Ascending aorta (tissue), 2 donors: ENCODE results near the gene RMND1. TPM values are rescaled to one million over a fixed set of nuclear protein-coding genes. Genes with fewer than 3 reads are reported as not detected.
"Not testable (repeated sequence)": the region's sequence is repeated elsewhere in the genome, so short reads cannot be mapped to it uniquely, and the experiment has no call there.

Experiments
- DNase-seq, 2 donors: peaks; one replicate each; pipeline ENCODE4 v3.0.0-alpha.2; 2019; ENCODE audit warnings: low spot score in 2 of 2
- H3K27ac ChIP-seq, 2 donors: fragments of 200-600 bp; sonication (generic); one replicate each; pipeline ENCODE4 v1.5.1; 2016 to 2017; ENCODE audit warnings: mild to moderate bottlenecking in 1 of 2
- H3K27me3 ChIP-seq: fragments of 200-600 bp; sonication (generic); one replicate; pipeline ENCODE4 v1.5.1; 2017
- H3K36me3 ChIP-seq, 2 donors: fragments of 200-600 bp; sonication (generic); one replicate each; pipeline ENCODE4 v1.5.1; 2016
- H3K4me1 ChIP-seq, 2 donors: fragments of 200-600 bp; sonication (generic); one replicate each; pipeline ENCODE4 v1.5.1; 2016 to 2017; ENCODE audit warnings: mild to moderate bottlenecking in 1 of 2
- H3K4me3 ChIP-seq, 2 donors: fragments of 200-600 bp; sonication (generic); one replicate each; pipeline ENCODE4 v1.5.1; 2016 to 2017; ENCODE audit warnings: mild to moderate bottlenecking in 1 of 2
- H3K9me3 ChIP-seq, 2 donors: fragments of 200-600 bp; sonication (generic); one replicate each; pipeline ENCODE4 v1.5.1; 2016
- CTCF ChIP-seq, 3 experiments: fragments of 200-600 bp in 2 of 3; fragments of 450-650 bp in 1 of 3; sonication (generic) in 2 of 3; IDR thresholded peaks; one replicate each; pipeline ENCODE4 v1.5.1; 2016 to 2019; ENCODE audit warnings: antibody characterized with exemption in 3 of 3, mild to moderate bottlenecking in 1 of 3, moderate library complexity in 1 of 3
- intact Hi-C: fragments of 100-400 bp; cut with DNase I; formaldehyde crosslinking; loops from one replicate; pipeline ENCODE4 v1.15.1; 2023
- total RNA-seq: library from RNA; depleted of rRNA; stranded (reverse); fragments of >200 nt; gene quantifications from one replicate; pipeline ENCODE4 v1.1.0, GENCODE V29; 2016

Gene RMND1
- total RNA-seq, 1 donor from 2014 or later: 3.8 TPM

- no peak for DNase-seq
- intact Hi-C loops: loop anchor here (5.0 kb wide), 1 partner anchor 584 kb away; the partner anchor contains the start of gene MTHFD1L
Observed at GRCh38 chr6:151451417-151451949, 443 bp downstream of the RMND1 start.

GRCh38 chr6:151450928-151451327 lies 998 bp downstream of the RMND1 start:
- H3K9me3 ChIP-seq, H3K36me3 ChIP-seq, H3K27me3 ChIP-seq, DNase-seq, H3K27ac ChIP-seq: not testable (repeated sequence)
- intact Hi-C loops: loop anchor here (5.0 kb wide), 1 partner anchor 584 kb away; the partner anchor contains the start of gene MTHFD1L
- Histone ChIP-seq H3K4me1 (peaks cover 3 to 12% of the 10 kb centered on the region in 2 donors), H3K4me3 (peak overlapping the region; percentile 86)

More at GRCh38 chr6:151451417-151451949, 443 bp downstream of the RMND1 start:
- Histone ChIP-seq H3K4me1 (peaks cover under 1 to 10% of the 10 kb centered on the region in 2 donors), H3K27me3 (no peaks in the 10 kb centered on the region), H3K4me3 (peak overlapping the region; percentile 86), H3K9me3 (no peaks in the 10 kb centered on the region), H3K27ac (peak overlapping the region; percentile 62 to 96), H3K36me3 (no peaks in the 10 kb centered on the region)
- no peak for TF ChIP-seq CTCF (IDR thresholded peaks at IDR 0.05)

GRCh38 chr6:151448623-151449022 lies 3.3 kb downstream of the RMND1 start:
- Histone ChIP-seq H3K27ac (peak overlapping the region in 1 of 2 donors; percentile 90), H3K36me3 (no peaks in the 10 kb centered on the region), H3K4me1 (peaks cover 8 to 21% of the 10 kb centered on the region in 2 donors), H3K4me3 (no peak overlapping the region), H3K9me3 (no peaks in the 10 kb centered on the region), H3K27me3 (no peaks in the 10 kb centered on the region)
- intact Hi-C loops: no loop called here
- TF ChIP-seq CTCF (IDR thresholded peaks at IDR 0.05): no peak
- no peak for DNase-seq

- Histone ChIP-seq H3K9me3 (no peaks in the 10 kb centered on the region), H3K27me3 (no peaks in the 10 kb centered on the region), H3K27ac (peak overlapping the region; percentile 85 to 90), H3K36me3 (no peaks in the 10 kb centered on the region), H3K4me3 (no peak overlapping the region), H3K4me1 (peaks cover 8 to 22% of the 10 kb centered on the region in 2 donors)
- DNase-seq: no peak
- TF ChIP-seq CTCF (IDR thresholded peaks at IDR 0.05): no peak
- intact Hi-C loops: no loop called here
Observed at GRCh38 chr6:151447237-151447636, 4.7 kb downstream of the RMND1 start.

GRCh38 chr6:151445482-151445881 lies 6.4 kb downstream of the RMND1 start:
- Histone ChIP-seq H3K36me3 (no peaks in the 10 kb centered on the region), H3K4me3 (peak overlapping the region in 1 of 2 donors; percentile 6), H3K27ac (peak overlapping the region; percentile 85 to 90), H3K9me3 (no peaks in the 10 kb centered on the region), H3K27me3 (no peaks in the 10 kb centered on the region), H3K4me1 (peaks cover 8 to 32% of the 10 kb centered on the region in 2 donors)
- DNase-seq: no peak
- TF ChIP-seq CTCF (IDR thresholded peaks at IDR 0.05): no peak
- intact Hi-C loops: no loop called here

GRCh38 chr6:151443911-151444621 lies 7.9 kb downstream of the RMND1 start:
- no peak for DNase-seq
- Histone ChIP-seq H3K4me1 (peaks cover 8 to 37% of the 10 kb centered on the region in 2 donors), H3K36me3 (no peaks in the 10 kb centered on the region), H3K27ac (peak overlapping the region; percentile 49 to 90), H3K27me3 (no peaks in the 10 kb centered on the region), H3K4me3 (no peak overlapping the region), H3K9me3 (no peaks in the 10 kb centered on the region)
- no peak for TF ChIP-seq CTCF (IDR thresholded peaks at IDR 0.05)
- intact Hi-C loops: no loop called here
